Measurements from ENCODE around the gene C19orf44. TPM values are rescaled to one million over a fixed set of nuclear protein-coding genes. Genes with fewer than 3 reads are reported as not detected.
"Not testable (repeated sequence)": the region's sequence is repeated elsewhere in the genome, so short reads cannot be mapped to it uniquely, and the experiment has no call there.

The C19orf44 gene
- total RNA-seq, 1 donor from 2014 or later: 2.9 TPM

- DNase-seq: no peak
- Histone ChIP-seq H3K36me3 (no peaks in the 10 kb centered on the region), H3K4me3 (peak overlapping the region; percentile 35), H3K4me1 (peaks cover 100% of the 10 kb centered on the region), H3K9me3 (replicated peaks) (no peaks in the 10 kb centered on the region), H3K27ac (replicated peaks) (peak overlapping the region; percentile 95), H3K27me3 (ENCODE audit: low read depth) (no peaks in the 10 kb centered on the region)
- intact Hi-C loops (cut with micrococcal nuclease): no loop called here
- no peak for TF ChIP-seq CTCF (IDR thresholded peaks at IDR 0.05; ENCODE audit: borderline replicate concordance)
Measured at GRCh38 chr19:16463341-16463990, 32.7 kb upstream of the C19orf44 start.

DNA sequence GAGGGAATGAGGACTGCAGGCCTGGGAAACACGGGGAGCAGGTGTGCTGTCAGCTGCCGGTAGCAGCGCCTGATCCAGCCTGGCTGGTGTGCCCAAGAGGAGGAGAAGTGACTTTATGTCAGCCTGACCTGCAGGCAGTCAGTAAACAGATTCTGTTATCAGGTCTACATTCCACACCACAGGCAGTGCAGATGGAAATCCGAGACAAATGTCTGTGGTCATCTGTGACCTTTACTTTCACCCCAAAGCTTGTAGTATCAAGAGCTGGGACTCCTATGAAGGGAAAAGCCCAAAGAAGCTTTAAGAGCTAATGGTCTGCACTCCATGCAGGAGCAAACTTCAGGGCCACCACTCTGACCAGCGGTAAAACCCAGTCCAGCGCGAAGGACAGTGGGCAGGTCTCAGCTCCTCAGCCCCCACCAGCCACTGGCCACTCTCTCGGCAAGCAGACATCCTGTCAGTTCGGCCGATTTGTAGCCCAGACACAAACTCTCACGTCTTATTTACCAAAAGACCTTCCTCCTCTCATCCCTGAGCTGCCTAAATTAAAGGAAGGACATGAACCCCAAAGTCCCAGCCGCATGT is 32.1 kb upstream of the C19orf44 start:
- DNase-seq: no peak
- H3K4me1 ChIP-seq: peaks cover 100% of the 10 kb centered on the region
- peak overlapping the region; percentile 95 for H3K27ac ChIP-seq (replicated peaks)
- peaks cover 4% of the 10 kb centered on the region for H3K36me3 ChIP-seq
- TF ChIP-seq CTCF (IDR thresholded peaks at IDR 0.05; ENCODE audit: borderline replicate concordance): no peak
- H3K27me3 ChIP-seq (ENCODE audit: low read depth): no peaks in the 10 kb centered on the region
- no peaks in the 10 kb centered on the region for H3K9me3 ChIP-seq (replicated peaks)
- peak overlapping the region; percentile 35 for H3K4me3 ChIP-seq
- intact Hi-C loops (cut with micrococcal nuclease): no loop called here

GRCh38 chr19:16465239-16465638 is 31.0 kb upstream of the C19orf44 start:
- no peak for TF ChIP-seq CTCF (IDR thresholded peaks at IDR 0.05; ENCODE audit: borderline replicate concordance)
- Histone ChIP-seq H3K4me1 (peaks cover 100% of the 10 kb centered on the region), H3K9me3 (replicated peaks) (no peaks in the 10 kb centered on the region), H3K4me3 (no peak overlapping the region), H3K27ac (replicated peaks) (peak overlapping the region; percentile 95), H3K36me3 (peaks cover 5% of the 10 kb centered on the region), H3K27me3 (ENCODE audit: low read depth) (no peaks in the 10 kb centered on the region)
- no peak for DNase-seq
- intact Hi-C loops (cut with micrococcal nuclease): no loop called here

DNA sequence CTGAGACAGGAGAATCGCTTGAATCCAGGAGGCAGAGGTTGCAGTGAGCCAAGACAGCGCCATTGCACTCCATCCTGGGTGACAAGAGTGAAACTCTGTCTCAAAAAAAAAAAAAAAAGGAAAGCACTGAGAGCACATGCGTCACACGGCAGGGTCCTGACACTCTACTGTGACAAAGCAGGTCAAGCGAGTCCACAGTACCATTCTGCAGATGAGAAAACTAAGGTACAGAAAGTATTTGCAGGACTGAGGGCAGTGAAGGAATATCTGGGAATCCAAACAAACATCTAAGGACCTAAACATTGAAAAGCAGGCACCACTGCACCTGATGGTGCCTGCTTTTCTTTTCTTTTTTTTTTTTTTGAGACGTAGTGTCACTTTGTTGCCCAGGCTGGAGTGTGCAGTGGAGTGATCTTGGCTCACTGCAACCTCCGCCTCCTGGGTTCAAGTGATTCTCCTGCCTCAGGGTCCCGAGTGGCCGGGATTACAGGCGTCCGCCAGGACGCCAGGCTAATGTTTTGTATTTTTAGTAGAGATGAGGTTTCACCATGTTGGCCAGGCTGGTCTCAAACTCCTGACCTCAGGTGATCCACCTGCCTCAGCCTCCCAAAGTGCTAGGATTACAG is 29.3 kb upstream of the C19orf44 start:
- H3K4me3 ChIP-seq; DNase-seq; intact Hi-C loops (cut with micrococcal nuclease); H3K27me3 ChIP-seq (ENCODE audit: low read depth); H3K36me3 ChIP-seq; H3K9me3 ChIP-seq (replicated peaks): not testable (repeated sequence)
- Histone ChIP-seq H3K27ac (replicated peaks) (peak overlapping the region; percentile 95), H3K4me1 (peaks cover 97% of the 10 kb centered on the region)

- no peak for TF ChIP-seq CTCF (IDR thresholded peaks at IDR 0.05; ENCODE audit: borderline replicate concordance)
- Histone ChIP-seq H3K9me3 (replicated peaks) (no peaks in the 10 kb centered on the region), H3K4me1 (peaks cover 96% of the 10 kb centered on the region), H3K4me3 (no peak overlapping the region), H3K27ac (replicated peaks) (peak overlapping the region; percentile 95), H3K27me3 (ENCODE audit: low read depth) (no peaks in the 10 kb centered on the region), H3K36me3 (peaks cover 5% of the 10 kb centered on the region)
- intact Hi-C loops (cut with micrococcal nuclease): no loop called here
- peak; percentile 58 for DNase-seq
Measured at GRCh38 chr19:16467581-16467980, 28.6 kb upstream of the C19orf44 start.

DNA sequence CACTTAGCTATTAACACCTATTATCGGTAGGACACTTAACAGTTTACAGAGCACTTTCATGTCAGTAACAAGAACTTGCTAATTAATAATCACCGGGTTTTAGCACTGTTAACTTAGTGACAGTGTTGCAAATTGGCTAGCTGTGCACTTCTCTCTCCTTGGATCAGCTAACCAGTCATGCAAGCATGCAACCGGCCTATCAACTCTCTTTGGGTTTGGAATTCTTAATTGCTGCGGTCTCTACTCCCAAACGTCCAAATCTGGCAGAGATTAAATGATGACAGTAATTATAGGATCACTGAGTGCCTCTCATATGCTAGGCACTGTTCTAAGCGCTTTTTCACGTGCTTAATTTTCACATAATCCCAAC is 25.7 kb upstream of the C19orf44 start:
- H3K4me3 ChIP-seq: peak overlapping the region; percentile 99
- H3K36me3 ChIP-seq: peaks cover 5% of the 10 kb centered on the region
- peaks cover 8% of the 10 kb centered on the region for H3K9me3 ChIP-seq (replicated peaks)
- no peak for DNase-seq
- no peaks in the 10 kb centered on the region for H3K27me3 ChIP-seq (ENCODE audit: low read depth)
- peak overlapping the region; percentile 95 for H3K27ac ChIP-seq (replicated peaks)
- peaks cover 67% of the 10 kb centered on the region for H3K4me1 ChIP-seq
- no peak for TF ChIP-seq CTCF (IDR thresholded peaks at IDR 0.05; ENCODE audit: borderline replicate concordance)
- intact Hi-C loops (cut with micrococcal nuclease): no loop called here
